WTC11 (cell line): ENCODE data around the gene NSD1. TPM values are rescaled to one million over a fixed set of nuclear protein-coding genes. Genes with fewer than 3 reads are reported as not detected.

Experiments
- ATAC-seq: fragments of 200-7000 bp; cut with Tn5 transposase; 2 replicates; pipeline ENCODE4 v1.10.0; 2021; ENCODE audit warnings: mild to moderate bottlenecking, moderate library complexity
- CTCF ChIA-PET: fragments of 300-600 bp; sonication (Branson Sonifier 250); formaldehyde crosslinking; loops from one replicate; lab custom pipeline; 2021; ENCODE audit warnings: antibody characterized with exemption; lab: Charles Lee
- POLR2A ChIA-PET: fragments of 350-600 bp; sonication (Branson Sonifier 250); formaldehyde crosslinking; loops from one replicate; lab custom pipeline; 2021; ENCODE audit warnings: antibody characterized with exemption; lab: Charles Lee
- DNase-seq: peaks from one replicate; pipeline ENCODE4 v3.0.0; 2021; ENCODE audit warnings: low spot score
- H3K27ac Mint-ChIP-seq: 2 replicates; pipeline ENCODE4 v1.8.0; 2021; ENCODE audit warnings: mixed read lengths
- H3K27me3 Mint-ChIP-seq: 2 replicates; pipeline ENCODE4 v1.8.0; 2021; ENCODE audit warnings: low read depth, mild to moderate bottlenecking, moderate library complexity, mixed read lengths
- H3K36me3 Mint-ChIP-seq: 2 replicates; pipeline ENCODE4 v1.8.0; 2021; ENCODE audit warnings: mixed read lengths
- H3K4me1 Mint-ChIP-seq: 2 replicates; pipeline ENCODE4 v1.8.0; 2022; ENCODE audit warnings: mixed read lengths
- H3K4me3 Mint-ChIP-seq: 2 replicates; pipeline ENCODE4 v1.8.0; 2021; ENCODE audit warnings: mild to moderate bottlenecking, moderate library complexity, mixed read lengths
- H3K9me3 Mint-ChIP-seq: 2 replicates; pipeline ENCODE4 v1.8.0; 2021; ENCODE audit warnings: mixed read lengths
- ATF1 ChIP-seq: sonication (generic); formaldehyde crosslinking; IDR thresholded peaks from 2 replicates; pipeline ENCODE4 v1.8.1; 2023; ENCODE audit warnings: mild to moderate bottlenecking, moderate library complexity, missing genetic modification reagents
- CBFB ChIP-seq: sonication (generic); formaldehyde crosslinking; IDR thresholded peaks from 2 replicates; pipeline ENCODE4 v1.8.1; 2022; ENCODE audit warnings: mild to moderate bottlenecking, low read depth, missing genetic modification reagents
- ESRRA ChIP-seq: sonication (generic); formaldehyde crosslinking; IDR thresholded peaks from 2 replicates; pipeline ENCODE4 v1.8.1; 2022; ENCODE audit warnings: mild to moderate bottlenecking, missing genetic modification reagents, borderline replicate concordance
- FOXJ3 ChIP-seq: sonication (generic); formaldehyde crosslinking; IDR thresholded peaks from 2 replicates; pipeline ENCODE4 v1.9.0; 2021; ENCODE audit warnings: missing genetic modification reagents, mild to moderate bottlenecking, borderline replicate concordance
- HMGA2 ChIP-seq: fragments of 250-450 bp; sonication (Bioruptor Pico); IDR thresholded peaks from 2 replicates; pipeline ENCODE4 v1.4.0; 2021; ENCODE audit warnings: mild to moderate bottlenecking, moderate library complexity
- SMAD3 ChIP-seq: sonication (generic); formaldehyde crosslinking; IDR thresholded peaks from 2 replicates; pipeline ENCODE4 v1.8.0; 2022; ENCODE audit warnings: missing genetic modification reagents, mild to moderate bottlenecking, borderline replicate concordance
- SMAD4 ChIP-seq: sonication (generic); formaldehyde crosslinking; IDR thresholded peaks from 2 replicates; pipeline ENCODE4 v1.8.0; 2022; ENCODE audit warnings: mild to moderate bottlenecking, missing genetic modification reagents
- ZBTB21 ChIP-seq: sonication (generic); formaldehyde crosslinking; IDR thresholded peaks from 2 replicates; pipeline ENCODE4 v1.8.1; 2023; ENCODE audit warnings: mild to moderate bottlenecking, missing genetic modification reagents, borderline replicate concordance
- ZNF232 ChIP-seq: sonication (generic); formaldehyde crosslinking; IDR thresholded peaks from 2 replicates; pipeline ENCODE4 v1.8.0; 2022; ENCODE audit warnings: mild to moderate bottlenecking, missing genetic modification reagents
- ZNF263 ChIP-seq: sonication (generic); formaldehyde crosslinking; IDR thresholded peaks from 2 replicates; pipeline ENCODE4 v1.8.1; 2022; ENCODE audit warnings: low read depth, mild to moderate bottlenecking, moderate library complexity, missing genetic modification reagents
- ZNF416 ChIP-seq: fragments of 250-450 bp; sonication (Bioruptor Pico); IDR thresholded peaks from 2 replicates; pipeline ENCODE4 v1.9.0; 2021; ENCODE audit warnings: mild to moderate bottlenecking, inconsistent platforms
- ZNF423 ChIP-seq: fragments of 250-450 bp; sonication (Bioruptor Pico); IDR thresholded peaks from 2 replicates; pipeline ENCODE4 v2.1.2; 2022; ENCODE audit warnings: mild to moderate bottlenecking, moderate library complexity
- total RNA-seq: library from RNA; stranded (reverse); gene quantifications from 3 replicates; pipeline ENCODE4 v1.2.3, GENCODE V29; 2021
- TF ChIP-seq, protein P1 (sequence below): fragments of 250-450 bp; sonication (Bioruptor Pico); IDR thresholded peaks from 2 replicates; pipeline ENCODE4 v1.9.0; 2021; ENCODE audit warnings: mild to moderate bottlenecking, borderline replicate concordance
- TF ChIP-seq, protein P2 (sequence below): sonication (generic); formaldehyde crosslinking; IDR thresholded peaks from 2 replicates; pipeline ENCODE4 v1.8.1; 2022; ENCODE audit warnings: low read depth, mild to moderate bottlenecking, moderate library complexity, missing genetic modification reagents, borderline replicate concordance
- TF ChIP-seq, protein P3 (sequence below): fragments of 250-450 bp; sonication (Bioruptor Pico); IDR thresholded peaks from 2 replicates; pipeline ENCODE4 v2.1.2; 2022; ENCODE audit warnings: mild to moderate bottlenecking, moderate library complexity
- TF ChIP-seq, protein P4 (sequence below): sonication (generic); formaldehyde crosslinking; IDR thresholded peaks from 2 replicates; pipeline ENCODE4 v1.8.0; 2022; ENCODE audit warnings: mild to moderate bottlenecking, missing genetic modification reagents
- TF ChIP-seq, protein P5 (sequence below): sonication (generic); formaldehyde crosslinking; IDR thresholded peaks from 2 replicates; pipeline ENCODE4 v1.8.1; 2022; ENCODE audit warnings: missing genetic modification reagents, borderline replicate concordance
- TF ChIP-seq, protein P6 (sequence below): sonication (generic); formaldehyde crosslinking; IDR thresholded peaks from 2 replicates; pipeline ENCODE4 v1.8.1; 2022; ENCODE audit warnings: mild to moderate bottlenecking, missing genetic modification reagents, moderate library complexity, borderline replicate concordance

The NSD1 gene
- total RNA-seq, 1 experiment from 2014 or later, result 148 TPM

DNA sequence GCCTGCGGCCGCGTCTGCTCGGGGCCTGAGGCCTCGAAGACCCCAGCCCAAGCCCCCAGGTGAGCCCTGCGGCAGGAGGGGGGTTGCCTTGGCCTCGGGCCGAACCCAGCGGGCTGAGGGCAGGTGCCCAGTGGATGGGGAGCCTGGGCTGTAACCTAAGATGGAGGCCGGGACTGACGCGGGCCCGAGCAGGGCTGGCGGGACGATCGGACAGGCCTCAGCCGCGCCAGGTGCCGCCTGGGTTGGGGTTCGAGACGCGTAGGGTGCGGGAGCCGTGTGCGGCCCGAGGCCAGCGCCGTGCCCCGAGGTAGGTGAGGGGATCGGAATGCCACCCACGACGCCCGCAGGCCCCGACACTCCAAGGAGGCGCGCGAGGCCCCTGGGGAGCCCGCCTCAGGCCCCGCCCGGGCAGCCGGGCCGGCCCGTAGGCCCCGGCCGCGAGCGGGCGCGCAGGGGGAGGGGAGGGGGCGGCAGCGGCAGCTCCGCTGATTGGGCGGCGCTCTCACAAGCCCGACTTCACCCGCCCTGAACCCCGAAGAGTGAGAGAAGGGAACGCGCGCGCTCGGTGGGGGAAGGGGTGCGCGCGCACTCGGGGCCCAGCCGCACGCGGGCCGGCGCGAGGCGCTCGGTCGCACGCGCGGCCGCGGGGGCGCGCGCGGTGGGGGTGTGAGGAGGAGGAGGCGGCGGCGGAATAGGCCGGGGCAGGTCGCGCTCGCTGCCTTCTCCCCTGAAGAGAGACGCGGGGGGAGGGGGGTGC is at the start of gene NSD1 (continued):
- TF ChIP-seq, protein P1, sequence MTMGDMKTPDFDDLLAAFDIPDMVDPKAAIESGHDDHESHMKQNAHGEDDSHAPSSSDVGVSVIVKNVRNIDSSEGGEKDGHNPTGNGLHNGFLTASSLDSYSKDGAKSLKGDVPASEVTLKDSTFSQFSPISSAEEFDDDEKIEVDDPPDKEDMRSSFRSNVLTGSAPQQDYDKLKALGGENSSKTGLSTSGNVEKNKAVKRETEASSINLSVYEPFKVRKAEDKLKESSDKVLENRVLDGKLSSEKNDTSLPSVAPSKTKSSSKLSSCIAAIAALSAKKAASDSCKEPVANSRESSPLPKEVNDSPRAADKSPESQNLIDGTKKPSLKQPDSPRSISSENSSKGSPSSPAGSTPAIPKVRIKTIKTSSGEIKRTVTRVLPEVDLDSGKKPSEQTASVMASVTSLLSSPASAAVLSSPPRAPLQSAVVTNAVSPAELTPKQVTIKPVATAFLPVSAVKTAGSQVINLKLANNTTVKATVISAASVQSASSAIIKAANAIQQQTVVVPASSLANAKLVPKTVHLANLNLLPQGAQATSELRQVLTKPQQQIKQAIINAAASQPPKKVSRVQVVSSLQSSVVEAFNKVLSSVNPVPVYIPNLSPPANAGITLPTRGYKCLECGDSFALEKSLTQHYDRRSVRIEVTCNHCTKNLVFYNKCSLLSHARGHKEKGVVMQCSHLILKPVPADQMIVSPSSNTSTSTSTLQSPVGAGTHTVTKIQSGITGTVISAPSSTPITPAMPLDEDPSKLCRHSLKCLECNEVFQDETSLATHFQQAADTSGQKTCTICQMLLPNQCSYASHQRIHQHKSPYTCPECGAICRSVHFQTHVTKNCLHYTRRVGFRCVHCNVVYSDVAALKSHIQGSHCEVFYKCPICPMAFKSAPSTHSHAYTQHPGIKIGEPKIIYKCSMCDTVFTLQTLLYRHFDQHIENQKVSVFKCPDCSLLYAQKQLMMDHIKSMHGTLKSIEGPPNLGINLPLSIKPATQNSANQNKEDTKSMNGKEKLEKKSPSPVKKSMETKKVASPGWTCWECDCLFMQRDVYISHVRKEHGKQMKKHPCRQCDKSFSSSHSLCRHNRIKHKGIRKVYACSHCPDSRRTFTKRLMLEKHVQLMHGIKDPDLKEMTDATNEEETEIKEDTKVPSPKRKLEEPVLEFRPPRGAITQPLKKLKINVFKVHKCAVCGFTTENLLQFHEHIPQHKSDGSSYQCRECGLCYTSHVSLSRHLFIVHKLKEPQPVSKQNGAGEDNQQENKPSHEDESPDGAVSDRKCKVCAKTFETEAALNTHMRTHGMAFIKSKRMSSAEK (CRISPR knock-in tag), result no peak
- TF ChIP-seq ATF1 (CRISPR knock-in tag), result no peak
- TF ChIP-seq, protein P2, sequence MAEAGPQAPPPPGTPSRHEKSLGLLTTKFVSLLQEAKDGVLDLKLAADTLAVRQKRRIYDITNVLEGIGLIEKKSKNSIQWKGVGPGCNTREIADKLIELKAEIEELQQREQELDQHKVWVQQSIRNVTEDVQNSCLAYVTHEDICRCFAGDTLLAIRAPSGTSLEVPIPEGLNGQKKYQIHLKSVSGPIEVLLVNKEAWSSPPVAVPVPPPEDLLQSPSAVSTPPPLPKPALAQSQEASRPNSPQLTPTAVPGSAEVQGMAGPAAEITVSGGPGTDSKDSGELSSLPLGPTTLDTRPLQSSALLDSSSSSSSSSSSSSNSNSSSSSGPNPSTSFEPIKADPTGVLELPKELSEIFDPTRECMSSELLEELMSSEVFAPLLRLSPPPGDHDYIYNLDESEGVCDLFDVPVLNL, result peak; percentile 64; the same call in 1 of the 2 replicates
- no peak for TF ChIP-seq ZNF263 (CRISPR knock-in tag)
- no peak for TF ChIP-seq HMGA2 (CRISPR knock-in tag)
- TF ChIP-seq, protein P3, sequence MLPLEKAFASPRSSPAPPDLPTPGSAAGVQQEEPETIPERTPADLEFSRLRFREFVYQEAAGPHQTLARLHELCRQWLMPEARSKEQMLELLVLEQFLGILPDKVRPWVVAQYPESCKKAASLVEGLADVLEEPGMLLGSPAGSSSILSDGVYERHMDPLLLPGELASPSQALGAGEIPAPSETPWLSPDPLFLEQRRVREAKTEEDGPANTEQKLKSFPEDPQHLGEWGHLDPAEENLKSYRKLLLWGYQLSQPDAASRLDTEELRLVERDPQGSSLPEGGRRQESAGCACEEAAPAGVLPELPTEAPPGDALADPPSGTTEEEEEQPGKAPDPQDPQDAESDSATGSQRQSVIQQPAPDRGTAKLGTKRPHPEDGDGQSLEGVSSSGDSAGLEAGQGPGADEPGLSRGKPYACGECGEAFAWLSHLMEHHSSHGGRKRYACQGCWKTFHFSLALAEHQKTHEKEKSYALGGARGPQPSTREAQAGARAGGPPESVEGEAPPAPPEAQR (CRISPR knock-in tag), result peak; percentile 74; the same call in 1 of the 2 replicates
- TF ChIP-seq SMAD4 (CRISPR knock-in tag), result no peak
- TF ChIP-seq CBFB (CRISPR knock-in tag), result no peak
- TF ChIP-seq ZNF423, result peak; percentile 82
- peak; percentile 78 for TF ChIP-seq ZNF232 (CRISPR knock-in tag)
- TF ChIP-seq, protein P4, sequence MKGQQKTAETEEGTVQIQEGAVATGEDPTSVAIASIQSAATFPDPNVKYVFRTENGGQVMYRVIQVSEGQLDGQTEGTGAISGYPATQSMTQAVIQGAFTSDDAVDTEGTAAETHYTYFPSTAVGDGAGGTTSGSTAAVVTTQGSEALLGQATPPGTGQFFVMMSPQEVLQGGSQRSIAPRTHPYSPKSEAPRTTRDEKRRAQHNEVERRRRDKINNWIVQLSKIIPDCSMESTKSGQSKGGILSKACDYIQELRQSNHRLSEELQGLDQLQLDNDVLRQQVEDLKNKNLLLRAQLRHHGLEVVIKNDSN (CRISPR knock-in tag), result peak; percentile 58; the same call in 1 of the 2 replicates
- TF ChIP-seq FOXJ3 (CRISPR knock-in tag), result no peak

DNA sequence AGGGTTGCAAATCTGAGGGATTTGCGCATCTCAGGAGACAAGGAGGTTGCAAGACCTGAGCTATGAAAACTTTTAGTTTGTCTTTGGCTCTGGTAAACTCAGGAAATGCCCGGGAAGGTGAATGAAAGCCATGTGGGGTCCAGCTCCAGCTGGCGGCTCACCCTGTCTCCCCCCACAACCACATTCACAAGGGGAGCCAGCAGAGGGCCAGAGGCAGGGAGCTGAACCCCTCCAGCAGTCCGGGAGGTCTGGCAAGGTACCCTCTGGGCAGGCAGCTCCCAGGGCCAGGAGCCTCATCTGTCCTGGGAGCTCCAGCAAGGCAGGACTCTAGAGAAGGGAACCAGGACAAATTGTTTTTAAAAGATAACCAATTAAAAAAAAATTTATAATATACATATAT is 49.4 kb upstream of the NSD1 start:
- Mint-ChIP-seq H3K36me3 (no peaks in the 10 kb centered on the region), H3K27ac (peak overlapping the region; percentile 27; the same call in 1 of the 2 replicates), H3K4me3 (no peak overlapping the region), H3K9me3 (no peaks in the 10 kb centered on the region), H3K4me1 (peaks cover 37% of the 10 kb centered on the region), H3K27me3 (no peaks in the 10 kb centered on the region; the same call in 1 of the 2 replicates)
- no peak for TF ChIP-seq SMAD3 (CRISPR knock-in tag)
- no peak for TF ChIP-seq ZNF416 (CRISPR knock-in tag)
- TF ChIP-seq, protein P5, sequence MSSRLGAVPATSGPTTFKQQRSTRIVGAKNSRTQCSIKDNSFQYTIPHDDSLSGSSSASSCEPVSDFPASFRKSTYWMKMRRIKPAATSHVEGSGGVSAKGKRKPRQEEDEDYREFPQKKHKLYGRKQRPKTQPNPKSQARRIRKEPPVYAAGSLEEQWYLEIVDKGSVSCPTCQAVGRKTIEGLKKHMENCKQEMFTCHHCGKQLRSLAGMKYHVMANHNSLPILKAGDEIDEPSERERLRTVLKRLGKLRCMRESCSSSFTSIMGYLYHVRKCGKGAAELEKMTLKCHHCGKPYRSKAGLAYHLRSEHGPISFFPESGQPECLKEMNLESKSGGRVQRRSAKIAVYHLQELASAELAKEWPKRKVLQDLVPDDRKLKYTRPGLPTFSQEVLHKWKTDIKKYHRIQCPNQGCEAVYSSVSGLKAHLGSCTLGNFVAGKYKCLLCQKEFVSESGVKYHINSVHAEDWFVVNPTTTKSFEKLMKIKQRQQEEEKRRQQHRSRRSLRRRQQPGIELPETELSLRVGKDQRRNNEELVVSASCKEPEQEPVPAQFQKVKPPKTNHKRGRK (CRISPR knock-in tag), result no peak
- TF ChIP-seq ZBTB21, result no peak
- TF ChIP-seq ESRRA (CRISPR knock-in tag), result no peak
- TF ChIP-seq, protein P6, sequence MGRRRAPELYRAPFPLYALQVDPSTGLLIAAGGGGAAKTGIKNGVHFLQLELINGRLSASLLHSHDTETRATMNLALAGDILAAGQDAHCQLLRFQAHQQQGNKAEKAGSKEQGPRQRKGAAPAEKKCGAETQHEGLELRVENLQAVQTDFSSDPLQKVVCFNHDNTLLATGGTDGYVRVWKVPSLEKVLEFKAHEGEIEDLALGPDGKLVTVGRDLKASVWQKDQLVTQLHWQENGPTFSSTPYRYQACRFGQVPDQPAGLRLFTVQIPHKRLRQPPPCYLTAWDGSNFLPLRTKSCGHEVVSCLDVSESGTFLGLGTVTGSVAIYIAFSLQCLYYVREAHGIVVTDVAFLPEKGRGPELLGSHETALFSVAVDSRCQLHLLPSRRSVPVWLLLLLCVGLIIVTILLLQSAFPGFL (CRISPR knock-in tag), result no peak
- no peak for TF ChIP-seq ATF1 (CRISPR knock-in tag)
- ChIA-PET CTCF (interaction anchor here (1.1 to 7.6 kb wide), 3 partner anchors 12 to 28 kb away, joined by 7 to 124 read pairs (median 59); no protein-coding TSS in a partner anchor), POLR2A (interaction anchor here (0.5 kb wide), 1 partner anchor 537 kb away, joined by 5 read pairs; no protein-coding TSS in a partner anchor)
- DNase-seq (no peak), ATAC-seq (no peak)
